HG02759 (cell line): ENCODE measurements around the gene SMARCAL1.
A peak's percentile ranks its signal among the peaks of the same experiment; 100 is the strongest.
"Not testable (repeated sequence)": the region's sequence is repeated elsewhere in the genome, so short reads cannot be mapped to it uniquely, and the experiment has no call there.

ENCODE experiments used
- ATAC-seq: cut with Tn5 transposase; IDR thresholded peaks from one replicate; pipeline ENCODE4 v1.9.1; 2021; ENCODE audit warnings: mild to moderate bottlenecking, moderate library complexity; ENCODE audit not compliant: unreplicated experiment

SMARCAL1 gene

GRCh38 chr2:216499641-216500218 lies 87.4 kb downstream of the SMARCAL1 start:
- no peak for ATAC-seq

- no peak for ATAC-seq
These were observed 88.3 kb downstream of the SMARCAL1 start for GRCh38 chr2:216500572-216500971.

- ATAC-seq, result no peak
These were observed 89.6 kb downstream of the SMARCAL1 start for GRCh38 chr2:216501854-216502253.

- ATAC-seq, result no peak
These were observed 90.3 kb downstream of the SMARCAL1 start for GRCh38 chr2:216502381-216503158.

- ATAC-seq, result no peak
These were observed 90.9 kb downstream of the SMARCAL1 start for GRCh38 chr2:216503159-216503629.

- no peak for ATAC-seq
These were observed 91.6 kb downstream of the SMARCAL1 start for GRCh38 chr2:216503697-216504375.

- ATAC-seq, result no peak
These were observed 92.1 kb downstream of the SMARCAL1 start for GRCh38 chr2:216504376-216504762.

GRCh38 chr2:216505133-216506106 lies 93.1 kb downstream of the SMARCAL1 start:
- no peak for ATAC-seq

GRCh38 chr2:216507220-216508160 lies 95.2 kb downstream of the SMARCAL1 start:
- no peak for ATAC-seq

GRCh38 chr2:216508229-216508628 lies 95.9 kb downstream of the SMARCAL1 start:
- no peak for ATAC-seq

- ATAC-seq, result no peak
These were observed 104.6 kb downstream of the SMARCAL1 start for GRCh38 chr2:216516730-216517350.

- no peak for ATAC-seq
These were observed 105.4 kb downstream of the SMARCAL1 start for GRCh38 chr2:216517447-216518225.

- ATAC-seq, result not testable (repeated sequence)
These were observed 106.4 kb downstream of the SMARCAL1 start for GRCh38 chr2:216518566-216519119.

- ATAC-seq, result peak; percentile 67
These were observed 107.0 kb downstream of the SMARCAL1 start for GRCh38 chr2:216519154-216519762.

GRCh38 chr2:216520112-216520511 lies 107.8 kb downstream of the SMARCAL1 start:
- no peak for ATAC-seq

- ATAC-seq, result no peak
These were observed 110.7 kb downstream of the SMARCAL1 start for GRCh38 chr2:216522892-216523502.

GRCh38 chr2:216525972-216526371 lies 113.7 kb downstream of the SMARCAL1 start:
- ATAC-seq, result no peak
